ENCODE data around the gene MON2. TPM values are rescaled to one million over a fixed set of nuclear protein-coding genes. Genes with fewer than 3 reads are reported as not detected.

The MON2 gene
- total and polyA plus RNA-seq, 2 donors (not counting 1 experiment from before 2014, with no cell fraction given) = 12.3 to 43.8 TPM

- no peak overlapping the region for H3K4me2 ChIP-seq (ENCODE audit: extremely low read depth, insufficient read depth, low read length)
- DNase-seq (ENCODE audit: low read depth in 2 of 2) = no peak
- H2AFZ ChIP-seq (ENCODE audit: low read length) = no peak overlapping the region
- H3K36me3 ChIP-seq (ENCODE audit: control insufficient read depth, insufficient read depth, low read length) = no peaks in the 10 kb centered on the region
- H3K4me3 ChIP-seq (replicated peaks in 1 of 4; ENCODE audit: control extremely low read depth in 1 of 4, insufficient read depth in 1 of 4, low read depth in 3 of 4, low read length in 4 of 4) = no peak overlapping the region
- H3K9ac ChIP-seq (ENCODE audit: insufficient read depth, low read length) = no peak overlapping the region
- H3K79me2 ChIP-seq (ENCODE audit: control insufficient read depth, insufficient read depth, low read length) = no peaks in the 10 kb centered on the region
- no peak overlapping the region for H3K27ac ChIP-seq (ENCODE audit: insufficient read depth, low read length)
- no peak for TF ChIP-seq EZH2 (IDR thresholded peaks at IDR 0.05; ENCODE audit: low read length, missing control alignments)
- no peak for TF ChIP-seq CTCF (conservative IDR thresholded peaks at IDR 0.05 in 1 of 2, IDR thresholded peaks at IDR 0.05 in 1 of 2; ENCODE audit: low read depth in 1 of 2, low read length in 2 of 2)
- no peaks in the 10 kb centered on the region for H3K9me3 ChIP-seq (ENCODE audit: control insufficient read depth, insufficient read depth, low read depth, low read length)
- no peaks in the 10 kb centered on the region for H4K20me1 ChIP-seq (ENCODE audit: control insufficient read depth, extremely low read depth, insufficient read depth, low read length)
- peaks cover 3% of the 10 kb centered on the region for H3K4me1 ChIP-seq (ENCODE audit: control insufficient read depth, extremely low read depth, insufficient read depth, low read length)
- no peaks in the 10 kb centered on the region for H3K27me3 ChIP-seq (ENCODE audit: control insufficient read depth, insufficient read depth, low read length)
Measured at GRCh38 chr12:62629413-62629812, 162.8 kb downstream of the MON2 start.

GRCh38 chr12:62629971-62630739 lies 163.5 kb downstream of the MON2 start:
- no peaks in the 10 kb centered on the region for H3K36me3 ChIP-seq (ENCODE audit: control insufficient read depth, insufficient read depth, low read length)
- H3K27ac ChIP-seq (ENCODE audit: insufficient read depth, low read length) = no peak overlapping the region
- no peak for TF ChIP-seq EZH2 (IDR thresholded peaks at IDR 0.05; ENCODE audit: low read length, missing control alignments)
- TF ChIP-seq CTCF (conservative IDR thresholded peaks at IDR 0.05 in 1 of 2, IDR thresholded peaks at IDR 0.05 in 1 of 2; ENCODE audit: low read depth in 1 of 2, low read length in 2 of 2) = no peak
- H3K9me3 ChIP-seq (ENCODE audit: control insufficient read depth, insufficient read depth, low read depth, low read length) = no peaks in the 10 kb centered on the region
- no peaks in the 10 kb centered on the region for H4K20me1 ChIP-seq (ENCODE audit: control insufficient read depth, extremely low read depth, insufficient read depth, low read length)
- H3K27me3 ChIP-seq (ENCODE audit: control insufficient read depth, insufficient read depth, low read length) = no peaks in the 10 kb centered on the region
- H2AFZ ChIP-seq (ENCODE audit: low read length) = no peak overlapping the region
- no peak overlapping the region for H3K4me2 ChIP-seq (ENCODE audit: extremely low read depth, insufficient read depth, low read length)
- peaks cover 3% of the 10 kb centered on the region for H3K4me1 ChIP-seq (ENCODE audit: control insufficient read depth, extremely low read depth, insufficient read depth, low read length)
- H3K4me3 ChIP-seq (replicated peaks in 1 of 4; ENCODE audit: control extremely low read depth in 1 of 4, insufficient read depth in 1 of 4, low read depth in 3 of 4, low read length in 4 of 4) = no peak overlapping the region
- no peak for DNase-seq (ENCODE audit: low read depth in 2 of 2)
- no peaks in the 10 kb centered on the region for H3K79me2 ChIP-seq (ENCODE audit: control insufficient read depth, insufficient read depth, low read length)
- H3K9ac ChIP-seq (ENCODE audit: insufficient read depth, low read length) = no peak overlapping the region

GRCh38 chr12:62631471-62632410 lies 165.1 kb downstream of the MON2 start:
- no peaks in the 10 kb centered on the region for H3K79me2 ChIP-seq (ENCODE audit: control insufficient read depth, insufficient read depth, low read length)
- TF ChIP-seq CTCF (conservative IDR thresholded peaks at IDR 0.05 in 1 of 2, IDR thresholded peaks at IDR 0.05 in 1 of 2; ENCODE audit: low read depth in 1 of 2, low read length in 2 of 2) (peak in 1 of 2 donors; percentile 40), EZH2 (IDR thresholded peaks at IDR 0.05; ENCODE audit: low read length, missing control alignments) (no peak)
- no peaks in the 10 kb centered on the region for H3K27me3 ChIP-seq (ENCODE audit: control insufficient read depth, insufficient read depth, low read length)
- peak; percentile 73 to 91 for DNase-seq (ENCODE audit: low read depth in 2 of 2)
- no peaks in the 10 kb centered on the region for H4K20me1 ChIP-seq (ENCODE audit: control insufficient read depth, extremely low read depth, insufficient read depth, low read length)
- peaks cover 3% of the 10 kb centered on the region for H3K4me1 ChIP-seq (ENCODE audit: control insufficient read depth, extremely low read depth, insufficient read depth, low read length)
- peak overlapping the region; percentile 78 for H3K4me2 ChIP-seq (ENCODE audit: extremely low read depth, insufficient read depth, low read length)
- H3K36me3 ChIP-seq (ENCODE audit: control insufficient read depth, insufficient read depth, low read length) = no peaks in the 10 kb centered on the region
- peak overlapping the region; percentile 33 for H2AFZ ChIP-seq (ENCODE audit: low read length)
- H3K27ac ChIP-seq (ENCODE audit: insufficient read depth, low read length) = peak overlapping the region; percentile 35
- no peaks in the 10 kb centered on the region for H3K9me3 ChIP-seq (ENCODE audit: control insufficient read depth, insufficient read depth, low read depth, low read length)
- peak overlapping the region; percentile 46 for H3K9ac ChIP-seq (ENCODE audit: insufficient read depth, low read length)
- peak overlapping the region; percentile 45 to 63 (median 53) for H3K4me3 ChIP-seq (replicated peaks in 1 of 4; ENCODE audit: control extremely low read depth in 1 of 4, insufficient read depth in 1 of 4, low read depth in 3 of 4, low read length in 4 of 4)
